Measurements from ENCODE around the gene PIGQ.

PIGQ gene

DNA sequence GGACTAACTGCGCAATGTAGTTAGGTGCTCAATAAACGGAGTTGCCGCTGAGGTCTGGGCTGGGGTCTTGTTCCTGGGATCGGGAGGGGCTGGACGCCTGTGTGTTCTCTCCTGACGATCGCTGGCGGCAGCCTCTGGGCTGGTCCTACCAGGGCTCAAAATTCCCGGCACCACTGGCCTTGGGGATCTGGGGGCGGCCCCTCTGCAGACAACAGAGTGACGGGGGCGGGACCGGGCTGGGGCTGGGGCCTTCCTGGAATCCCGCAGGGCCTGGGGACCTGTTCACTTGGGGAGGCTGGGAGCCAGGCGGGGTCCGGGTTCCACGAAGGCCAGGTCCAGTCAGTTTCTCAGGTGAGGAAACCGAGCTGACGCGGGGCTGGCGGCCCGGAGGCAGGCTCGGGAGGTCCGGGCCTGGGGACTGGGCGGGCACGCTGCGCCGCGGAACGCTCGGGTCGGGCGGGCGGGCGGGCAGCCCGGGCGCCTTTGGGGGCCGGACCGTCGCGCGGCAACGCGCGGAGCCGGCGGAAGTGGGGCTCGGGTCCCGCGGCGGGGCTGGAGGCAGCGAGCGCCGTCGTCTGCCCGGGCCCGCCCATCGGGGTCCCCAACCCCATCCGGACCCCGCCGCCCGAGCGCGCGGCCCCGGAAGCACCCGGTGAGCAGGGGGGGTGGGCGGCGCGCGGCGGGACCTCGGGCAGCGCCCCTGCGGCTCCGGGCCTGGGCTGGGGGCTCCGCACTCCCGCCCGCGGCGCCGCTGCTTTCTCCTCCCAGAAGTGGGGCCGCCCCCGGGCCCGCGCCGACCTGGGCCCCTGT is at the start of gene PIGQ:
TSS of gene PIGQ (plus strand) at position 524 of the 810 bp plus-strand sequence. CDS start 4,107 bp downstream, outside the sequence.
- DNase-seq, result peak; percentile 34

DNA sequence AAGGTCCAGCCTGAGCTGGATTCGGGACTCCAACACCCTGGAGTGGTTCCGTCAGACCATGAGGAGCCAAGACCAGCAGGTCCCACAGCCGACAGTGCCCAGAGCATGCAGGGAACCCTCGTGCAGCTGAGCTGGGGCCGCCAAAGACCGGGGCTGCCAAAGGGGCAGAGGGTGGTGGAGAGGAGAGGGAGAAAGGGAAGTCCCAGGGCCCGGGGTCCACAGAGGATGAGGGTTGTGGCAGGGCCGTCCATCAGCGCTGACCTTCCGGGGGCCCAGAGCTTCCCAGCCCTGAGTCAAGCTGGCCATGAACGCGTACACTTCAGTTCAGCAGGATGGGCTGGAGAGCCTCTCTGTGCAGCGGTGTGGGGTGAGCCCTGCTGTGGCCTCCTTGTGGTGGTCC is 48.9 kb upstream of the PIGQ start:
- no peak for DNase-seq

DNA sequence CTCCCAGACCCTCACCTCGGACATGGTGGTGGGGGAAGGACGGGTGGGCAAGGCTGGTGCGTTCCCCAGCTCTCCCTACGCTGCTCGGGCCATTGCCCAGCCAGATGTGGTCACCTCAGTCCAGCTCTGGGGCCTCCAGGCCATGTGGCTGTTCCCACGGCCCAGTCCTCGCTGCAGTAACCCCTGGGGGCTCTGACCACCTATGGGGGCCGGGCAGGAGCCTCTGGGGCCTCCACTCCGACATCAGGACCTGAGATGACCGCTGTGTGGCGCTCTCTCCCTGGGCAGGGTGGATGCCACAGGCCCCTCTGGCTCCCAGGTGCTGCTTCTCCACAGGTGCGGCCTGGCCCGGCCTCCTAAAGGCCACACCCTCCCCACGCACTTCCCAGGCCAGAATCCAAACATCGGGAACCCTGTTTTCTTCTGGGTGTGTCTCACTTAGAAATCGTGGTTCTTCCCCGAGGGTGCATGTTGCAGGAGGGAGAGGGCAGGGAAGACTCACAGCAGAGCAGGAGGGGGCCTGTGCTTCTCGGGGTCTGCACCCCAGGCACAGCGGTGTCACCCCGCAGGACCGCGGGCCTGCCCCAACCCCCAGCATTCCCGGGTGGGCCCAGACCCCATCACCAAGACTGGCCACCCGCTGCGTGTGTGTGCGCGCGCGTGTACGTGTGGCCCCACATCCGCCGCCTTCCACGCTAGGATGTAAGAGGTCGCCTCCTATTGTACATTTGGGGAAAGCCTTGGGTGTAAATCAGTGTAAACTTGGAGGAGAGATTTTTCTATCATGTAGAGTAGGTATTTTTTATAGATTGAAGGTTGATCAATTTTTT is 48.2 kb upstream of the PIGQ start:
- no peak for DNase-seq

DNA sequence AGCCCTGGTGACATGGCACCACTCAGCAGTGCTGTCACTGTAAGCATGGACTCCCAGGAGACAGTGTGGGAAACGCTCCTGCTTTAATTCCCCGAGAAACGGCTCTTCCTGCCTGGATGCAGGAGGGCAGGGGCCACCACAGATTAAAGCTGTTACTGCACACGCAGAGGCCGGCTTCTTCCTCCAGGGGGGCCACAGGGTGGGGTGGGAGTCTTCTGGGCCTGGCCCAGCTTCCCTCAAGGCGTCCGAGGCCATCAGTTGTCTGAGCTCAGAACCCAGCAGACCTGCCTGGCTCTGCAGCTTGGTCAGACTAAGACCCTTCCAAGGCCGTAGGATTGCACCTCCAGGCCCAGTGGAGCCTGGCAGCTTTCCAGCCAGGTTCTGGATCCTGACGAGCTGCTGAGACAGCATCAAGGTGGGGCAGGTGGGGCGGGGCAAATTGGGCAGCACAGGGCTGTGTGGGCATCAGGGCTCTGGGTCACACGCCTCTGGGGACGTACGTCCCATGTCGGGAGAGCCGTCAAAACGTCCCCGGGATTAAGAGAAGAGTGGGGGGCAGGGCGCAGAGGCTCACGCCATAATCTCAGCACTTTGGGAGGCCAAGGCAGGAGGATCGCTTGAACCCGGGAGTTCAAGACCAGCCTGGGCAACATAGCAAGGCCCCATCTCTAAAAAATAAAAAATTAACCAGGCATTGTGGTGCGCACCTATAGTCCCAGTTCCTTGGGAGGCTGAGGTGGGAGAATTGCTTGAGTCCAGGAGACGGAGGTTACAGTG is 47.3 kb upstream of the PIGQ start:
- DNase-seq, result no peak

DNA sequence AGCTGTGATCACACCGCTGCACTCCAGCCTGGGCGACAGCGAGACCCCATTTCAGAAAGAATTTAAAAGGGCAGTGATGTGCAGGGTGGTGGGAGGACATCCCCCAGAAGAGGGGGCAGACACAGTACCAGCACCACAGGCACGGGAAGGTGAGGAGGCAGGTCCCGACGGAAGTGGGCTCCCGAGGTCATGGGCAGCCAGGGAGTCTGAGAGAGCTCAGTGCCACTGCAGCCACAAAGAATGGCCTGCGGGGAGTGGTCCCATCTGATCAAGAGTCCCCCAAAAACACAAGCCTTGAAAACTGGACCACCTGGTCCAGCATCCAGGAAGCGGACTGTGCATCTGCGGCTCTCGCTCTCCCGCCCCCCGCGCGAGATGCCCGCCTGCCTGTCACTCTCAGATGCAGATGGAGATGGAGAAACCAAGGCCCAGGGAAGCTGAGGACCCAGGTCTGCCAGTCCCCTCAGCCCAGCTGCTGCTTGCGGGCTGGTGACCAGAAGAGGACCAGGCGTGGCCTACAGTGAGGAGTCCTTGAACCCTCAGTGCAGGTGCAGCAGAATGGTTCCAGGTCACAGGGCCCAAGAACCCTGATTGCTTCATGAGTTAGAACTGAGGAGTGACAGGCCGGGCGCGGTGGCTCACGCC is 46.5 kb upstream of the PIGQ start:
- no peak for DNase-seq

DNA sequence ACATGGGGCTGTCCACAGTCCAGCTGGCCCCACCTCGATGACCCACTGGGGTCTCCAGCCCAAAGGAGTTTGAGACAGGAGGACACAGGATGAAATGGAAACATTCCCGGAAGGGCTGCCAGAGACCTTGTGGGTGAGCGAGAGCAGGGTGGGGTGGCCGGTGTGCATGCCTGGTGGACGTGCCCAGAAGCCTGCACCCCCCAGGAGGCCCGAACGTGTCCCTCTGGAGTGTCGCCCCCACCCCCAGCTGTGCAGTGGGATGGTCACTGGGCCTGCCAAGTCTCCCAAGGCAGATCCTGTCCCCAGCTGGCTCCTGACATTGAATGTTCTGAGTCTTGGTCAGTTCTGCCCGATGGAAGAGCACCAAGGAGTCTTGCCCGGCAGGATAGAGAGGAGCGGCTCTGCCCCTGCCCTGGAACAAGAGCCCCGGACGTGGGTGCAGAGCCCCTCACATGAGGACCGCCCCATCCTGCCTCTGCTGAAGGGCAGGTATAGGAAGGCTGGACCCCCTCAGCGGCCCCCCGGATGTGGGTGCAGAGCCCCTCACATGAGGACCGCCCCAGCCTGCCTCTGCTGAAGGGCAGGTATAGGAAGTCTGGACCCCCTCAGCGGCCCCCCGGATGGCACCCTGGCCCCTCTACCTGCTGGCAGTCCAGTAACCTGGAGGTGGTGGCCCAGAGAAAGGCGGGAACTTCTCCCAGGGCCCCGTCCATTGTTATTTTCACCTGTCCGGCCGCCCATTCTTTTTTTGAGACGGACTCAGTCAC is 45.3 kb upstream of the PIGQ start:
- no peak for DNase-seq

DNA sequence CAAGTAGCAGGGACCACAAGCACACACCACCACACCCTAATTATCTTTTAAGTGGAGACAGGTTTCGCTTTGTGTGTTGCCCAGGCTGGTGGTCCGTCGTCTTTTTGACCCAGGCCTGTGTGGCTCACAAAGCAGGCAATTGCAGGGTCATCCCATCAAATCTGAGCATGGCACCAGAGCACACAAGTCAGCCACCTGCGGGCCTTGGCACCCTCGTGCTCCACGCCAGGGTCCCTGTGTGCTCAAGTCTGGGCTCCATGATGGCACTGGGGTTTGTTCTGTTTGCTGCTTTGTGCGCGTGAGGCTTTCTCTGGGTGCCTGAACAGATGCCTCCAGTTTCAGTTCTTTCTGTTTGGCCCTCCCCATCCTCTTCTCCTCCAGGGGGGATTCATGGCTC is 44.6 kb upstream of the PIGQ start:
- DNase-seq, result no peak

DNA sequence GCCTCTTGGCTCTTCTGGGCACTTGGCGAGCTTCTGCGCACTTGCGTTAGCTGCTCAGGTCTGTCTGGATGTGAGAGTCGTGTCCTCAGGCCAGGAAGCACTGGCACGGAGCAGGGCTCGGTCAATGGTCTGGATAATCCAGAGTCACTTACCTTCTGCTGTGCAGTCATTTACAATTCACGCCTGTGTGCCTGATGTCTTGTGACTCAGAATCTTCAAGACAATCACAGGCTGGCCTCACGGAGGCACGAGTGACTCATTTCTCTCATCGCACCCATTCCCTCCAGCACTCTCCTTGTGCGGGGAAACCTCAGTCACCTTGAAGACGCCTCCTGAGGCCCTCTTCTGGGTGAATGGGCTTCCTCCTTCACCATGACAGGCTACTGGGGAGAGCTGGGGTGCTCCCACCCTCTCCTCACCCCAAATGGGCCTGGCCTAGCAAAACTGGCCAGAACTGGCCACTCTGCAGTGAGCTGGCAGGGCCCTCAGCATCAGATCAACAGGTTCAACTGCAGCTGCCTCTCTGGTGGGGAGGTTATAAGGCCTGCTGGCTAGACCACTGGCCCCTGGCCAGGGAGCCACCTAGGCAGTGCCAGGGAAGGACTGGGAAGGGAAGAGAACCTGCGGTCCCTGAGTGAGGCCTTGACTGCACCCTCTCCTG is 44.1 kb upstream of the PIGQ start:
- DNase-seq, result peak; percentile 67

DNA sequence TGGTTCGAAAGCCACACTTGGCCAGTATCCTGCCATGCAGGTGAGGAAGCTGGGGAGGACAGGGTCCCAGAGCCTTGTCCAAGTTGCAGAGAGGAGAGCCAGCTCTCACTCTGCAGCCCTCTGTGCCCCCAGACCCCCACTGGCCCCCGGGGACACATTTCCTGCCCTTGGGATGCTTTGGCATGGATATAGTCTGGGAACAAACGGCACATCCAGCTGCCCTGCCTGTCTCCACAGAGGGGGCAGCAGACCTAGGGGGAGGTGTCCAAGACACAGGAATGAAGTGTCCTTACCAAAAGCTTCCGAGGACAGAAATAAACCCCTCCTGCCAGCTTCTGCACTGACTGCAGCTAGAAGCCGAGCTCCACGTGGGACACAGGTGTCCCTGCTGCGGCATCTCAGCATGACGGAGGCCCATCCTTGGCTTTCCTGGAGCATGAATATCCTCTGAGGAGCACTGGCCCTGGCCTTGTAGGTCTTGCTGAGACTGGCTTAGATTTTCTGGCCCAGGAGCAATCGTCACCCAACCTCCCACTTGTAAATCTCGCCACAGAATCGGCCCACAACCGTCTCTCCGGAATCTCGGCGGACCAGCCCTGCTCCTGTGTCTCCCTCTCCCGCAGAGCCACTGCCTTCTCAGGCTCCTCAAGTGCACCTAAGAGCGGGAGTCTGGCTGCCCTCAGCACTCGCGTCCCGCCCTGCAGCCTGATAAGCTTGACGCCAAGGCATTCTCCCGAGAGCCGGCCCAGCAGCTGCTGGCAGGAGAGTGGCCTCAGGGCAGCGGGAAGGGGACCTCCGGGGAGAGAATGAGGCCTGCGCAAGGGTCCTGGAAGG is 43.4 kb upstream of the PIGQ start:
- DNase-seq, result peak; percentile 37

DNA sequence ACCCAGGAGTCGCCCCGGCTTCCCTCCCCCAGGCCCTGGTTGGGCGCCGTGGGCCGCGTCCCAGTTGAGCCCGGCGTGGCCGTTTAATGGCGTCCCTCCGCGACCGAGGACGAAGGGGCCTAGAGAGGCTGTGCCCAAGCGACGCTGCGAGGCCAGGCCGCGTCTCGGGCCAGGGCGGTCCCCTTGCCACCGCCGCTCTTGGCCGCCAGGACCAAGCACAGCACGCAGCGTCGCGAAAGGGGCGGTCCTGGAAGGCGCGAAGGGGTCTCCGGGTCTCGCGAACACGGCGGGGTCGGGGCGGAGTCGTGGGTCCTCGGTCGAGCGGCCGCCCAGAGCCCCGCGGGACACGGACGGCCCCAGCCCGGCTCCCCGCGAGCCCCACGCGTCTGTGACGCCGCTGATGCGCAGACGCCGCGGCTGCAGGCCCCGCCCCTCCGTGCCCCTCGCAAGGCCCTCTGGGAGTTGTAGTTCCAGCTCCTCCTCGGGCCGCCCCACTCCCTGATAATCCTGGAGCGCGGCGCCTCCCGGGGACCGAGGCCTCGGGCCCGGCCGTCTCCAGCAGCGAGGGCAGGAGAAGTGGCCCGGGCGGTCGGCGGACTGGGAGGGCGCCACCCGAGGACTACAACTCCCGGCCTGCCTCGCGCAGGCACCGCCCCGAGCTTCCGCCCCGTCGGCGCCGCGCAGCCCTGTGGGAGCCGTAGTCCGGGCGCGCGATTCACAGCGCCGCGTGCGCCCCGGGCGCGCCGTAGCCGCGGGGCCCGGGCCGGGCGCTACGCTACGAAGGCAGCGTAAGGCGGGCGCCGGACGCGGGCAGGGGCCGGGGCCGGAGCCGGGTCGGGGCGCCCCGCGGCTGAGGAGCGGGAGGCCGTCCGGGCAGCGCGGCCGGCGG is 42.5 kb upstream of the PIGQ start, which contains the start of gene CAPN15:
TSS of gene CAPN15 (plus strand) at position 698 of the 889 bp plus-strand sequence. CDS start 19,127 bp downstream, outside the sequence.
- peak; percentile 80 for DNase-seq

DNA sequence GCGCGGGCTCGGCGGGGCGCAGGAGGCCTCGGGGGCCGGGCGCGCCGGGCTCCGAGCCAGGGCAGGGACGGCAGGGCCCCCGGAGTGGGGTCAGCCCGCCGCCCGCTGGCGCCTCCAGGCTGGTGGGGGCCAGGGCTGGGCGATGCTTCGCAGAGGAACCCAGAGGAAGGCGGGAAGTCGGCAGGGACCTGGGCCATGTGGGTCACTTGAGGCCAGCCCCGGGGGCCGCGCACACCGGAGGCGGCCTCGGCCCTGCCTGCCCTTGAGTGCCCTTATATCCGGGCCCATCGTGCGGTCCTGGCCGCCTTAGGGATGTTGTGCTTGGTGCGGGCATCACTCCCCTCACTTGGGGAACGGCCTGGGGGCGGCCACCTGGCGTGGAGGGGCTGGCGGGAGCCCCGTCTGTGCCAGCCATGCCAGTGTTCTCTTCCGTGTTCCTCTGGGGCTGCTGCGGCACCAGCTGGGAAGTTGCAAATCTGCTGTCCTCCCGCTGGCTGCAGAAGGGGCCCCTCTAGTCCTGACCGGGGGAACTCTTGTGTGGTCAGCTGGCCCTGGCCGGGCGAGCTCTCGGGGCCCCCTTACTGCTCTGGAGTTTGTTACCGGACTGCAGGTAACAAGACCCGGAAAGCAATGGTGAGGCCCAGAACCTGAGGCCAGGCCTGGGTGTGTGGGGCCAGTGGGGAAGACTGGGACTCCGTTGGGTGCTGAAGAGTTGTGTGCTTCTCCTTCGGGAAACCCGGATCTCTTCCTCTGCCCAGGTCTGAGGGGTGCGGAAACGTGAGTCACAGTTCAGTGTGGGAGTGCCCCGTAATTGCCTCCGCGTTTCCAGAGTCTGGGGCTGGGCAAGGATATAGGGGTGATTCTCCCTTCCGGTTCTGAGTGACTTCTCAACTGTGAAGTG is 41.4 kb upstream of the PIGQ start:
- peak; percentile 94 for DNase-seq

DNA sequence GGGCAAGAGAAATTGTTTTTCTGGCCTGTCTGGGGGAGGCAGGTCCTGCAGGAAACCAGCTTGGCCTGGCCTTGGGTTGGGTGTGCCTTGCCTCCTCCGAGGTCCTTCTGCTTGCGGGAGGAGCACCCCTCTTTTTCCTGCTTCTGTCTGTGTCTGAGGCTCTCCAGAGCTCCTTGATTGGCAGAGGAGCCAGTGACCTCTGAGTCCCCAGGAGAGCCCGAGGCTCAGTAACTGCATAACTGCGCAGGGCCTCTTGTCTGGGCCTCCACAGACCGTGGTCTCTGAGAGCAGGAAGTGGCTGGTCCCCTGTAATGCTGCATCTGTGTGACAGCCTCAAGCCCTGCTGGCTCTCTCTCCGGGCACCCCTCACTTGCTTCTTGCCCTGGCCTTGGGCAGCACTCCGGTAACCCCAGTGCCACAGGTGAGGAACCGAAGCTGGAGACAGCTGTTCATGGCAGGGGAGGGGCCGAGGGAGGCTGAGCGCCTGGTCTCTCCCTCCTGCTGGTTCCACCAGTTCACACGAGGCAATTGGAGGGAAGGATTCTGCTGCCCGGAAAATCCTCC is 40.7 kb upstream of the PIGQ start:
- DNase-seq, result no peak

DNA sequence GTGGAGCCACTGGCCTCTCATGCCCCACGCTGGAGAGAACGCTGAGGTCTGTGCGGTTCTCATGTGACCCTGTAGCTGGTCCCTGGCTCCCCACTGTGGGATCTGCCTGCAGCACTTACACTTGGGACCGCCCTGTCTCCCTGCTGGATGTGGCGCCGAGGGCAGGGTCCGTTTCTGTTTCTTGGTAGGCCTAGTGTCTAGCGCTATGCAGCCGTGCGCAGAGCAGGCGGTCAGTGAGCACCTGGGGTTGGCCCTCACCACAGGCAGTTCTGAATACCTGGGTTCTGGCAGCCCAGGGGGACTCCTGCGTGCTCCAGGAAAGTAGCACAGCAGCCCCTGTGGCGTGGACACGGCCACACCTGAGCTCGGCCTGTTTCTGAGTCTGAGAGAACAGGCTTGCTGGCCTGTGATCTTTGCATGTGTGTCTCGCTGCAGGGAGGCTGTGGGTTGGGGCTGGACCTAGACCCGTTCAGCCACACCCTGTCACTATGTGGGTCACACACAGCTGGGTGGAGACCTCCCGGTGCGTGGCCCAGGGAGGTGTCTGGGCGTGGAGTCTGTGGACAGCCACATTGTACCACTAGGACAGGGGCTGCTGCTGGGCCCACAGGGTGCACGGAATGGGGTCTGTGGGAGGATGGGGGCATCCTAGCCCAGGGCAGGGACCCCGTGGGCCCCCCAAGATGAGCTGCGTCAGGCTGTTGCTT is 39.5 kb upstream of the PIGQ start:
- no peak for DNase-seq

DNA sequence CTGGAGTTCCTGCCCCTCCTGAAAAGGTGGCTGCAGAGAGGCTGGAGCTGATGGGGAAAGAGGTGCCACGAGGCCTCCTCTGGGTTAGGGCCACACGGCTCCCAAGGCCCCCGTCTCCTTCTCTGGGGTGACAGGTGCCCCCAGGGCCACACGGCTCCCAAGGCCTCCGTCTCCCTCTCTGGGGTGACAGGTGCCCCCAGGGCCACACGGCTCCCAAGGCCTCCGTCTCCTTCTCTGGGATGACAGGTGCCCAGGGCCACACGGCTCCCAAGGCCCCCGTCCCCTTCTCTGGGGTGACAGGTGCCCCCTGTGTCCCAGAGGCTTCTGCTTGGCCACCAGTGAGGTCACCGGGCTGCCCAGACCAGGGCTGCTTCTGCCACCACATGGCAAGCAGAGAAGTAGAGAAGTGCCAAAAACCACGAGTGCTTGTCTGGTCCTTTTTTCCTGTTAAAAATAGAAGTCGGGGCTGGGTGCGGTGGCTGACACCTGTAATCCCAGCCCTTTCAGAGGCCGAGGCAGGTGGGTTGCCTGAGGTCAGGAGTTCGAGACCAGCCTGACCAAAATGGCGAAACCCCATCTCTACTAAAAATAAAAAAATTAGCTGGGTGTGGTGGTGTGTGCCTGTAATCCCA is 38.2 kb upstream of the PIGQ start:
- DNase-seq, result no peak

DNA sequence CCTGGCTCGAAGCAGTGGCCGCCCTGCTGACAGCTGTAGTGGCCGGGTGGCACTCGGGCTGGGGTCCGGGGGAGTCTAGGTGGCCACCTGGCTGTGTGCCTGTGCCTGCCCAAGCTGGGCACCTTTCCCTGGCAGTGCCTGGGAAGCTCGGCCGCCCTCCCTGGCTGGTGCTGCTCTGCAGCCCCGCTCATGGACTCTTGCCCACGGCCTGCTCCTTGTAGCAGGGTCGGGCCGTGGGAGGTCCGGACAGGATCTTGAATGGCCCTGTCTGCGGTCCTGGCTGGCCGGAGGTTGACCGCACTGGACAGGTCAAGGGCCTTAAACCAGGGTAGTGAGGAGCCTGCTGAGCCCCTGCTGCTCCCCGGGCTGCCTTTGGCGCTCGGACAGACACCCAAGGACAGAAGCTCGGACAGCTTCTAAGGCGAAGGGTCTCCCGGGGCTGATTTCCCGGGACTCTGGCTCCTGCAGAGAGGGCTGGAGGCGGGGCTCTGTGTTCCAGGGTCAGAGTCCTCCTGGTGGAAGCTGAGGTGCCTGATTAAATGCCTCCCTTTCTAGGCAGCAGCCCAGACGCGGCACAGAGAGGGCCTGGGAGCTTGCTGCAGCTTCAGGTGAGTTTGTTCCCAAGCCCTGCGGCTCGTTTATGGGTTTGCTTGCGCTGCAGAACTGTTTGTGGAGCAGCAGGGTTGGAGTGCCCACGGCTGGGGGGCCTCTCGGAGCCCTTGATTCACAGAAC is 36.2 kb upstream of the PIGQ start:
- no peak for DNase-seq

DNA sequence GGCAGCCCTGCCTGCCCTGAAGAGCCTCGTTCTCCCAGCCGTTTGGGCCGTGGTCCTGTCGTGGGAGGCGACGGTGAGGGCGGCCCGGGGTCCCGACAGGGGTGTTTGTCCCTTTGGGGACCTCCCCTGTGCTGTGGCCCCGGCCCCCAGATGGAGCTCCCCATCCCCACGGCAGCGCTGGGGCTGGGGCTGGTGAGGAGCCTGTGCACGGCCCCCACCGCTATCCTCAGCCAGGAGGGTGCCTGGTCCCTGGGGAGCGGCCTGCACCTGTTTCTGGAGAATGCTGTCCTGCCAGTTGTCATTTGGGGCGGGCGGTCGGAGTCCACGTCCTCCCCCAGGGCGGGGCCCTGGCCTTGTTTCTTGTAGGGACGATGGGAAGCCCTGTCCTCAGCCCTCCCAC is 35.6 kb upstream of the PIGQ start:
- DNase-seq, result no peak

Measured in NCI-H226 (cell line).